Lower leg skin (tissue), 3 donors: ENCODE measurements around the gene CDYL2.

Experiments
- CTCF ChIP-seq, 3 donors: fragments of 450-650 bp; IDR thresholded peaks; one replicate each; pipeline ENCODE4 v1.5.1; 2016; ENCODE audit warnings: antibody characterized with exemption in 3 of 3, mild to moderate bottlenecking in 3 of 3, moderate library complexity in 2 of 3
- POLR2A ChIP-seq, 2 donors: fragments of 450-650 bp; IDR thresholded peaks; one replicate each; pipeline ENCODE4 v1.6.1; 2016 to 2017; ENCODE audit warnings: antibody characterized with exemption in 2 of 2, mild to moderate bottlenecking in 1 of 2, moderate library complexity in 1 of 2

- TF ChIP-seq CTCF (IDR thresholded peaks at IDR 0.05) = peak in 1 of 3 donors; percentile 8
- TF ChIP-seq POLR2A (IDR thresholded peaks at IDR 0.05) = no peak
These were observed 20.4 kb upstream of the CDYL2 start for GRCh38 chr16:80824623-80825364.
